OCI-LY3 (cell line): ENCODE measurements around the gene POU2F1.

Experiments
- H2AFZ ChIP-seq: fragments of 200-600, 300-600 bp; shearing (Covaris generic); 2 replicates; pipeline ENCODE4 v1.6.0; 2014; ENCODE audit warnings: antibody characterized with exemption, low read depth, low read length
- H3K27ac ChIP-seq: fragments of 200-600, 300-600 bp; sonication (generic); 2 replicates; pipeline ENCODE4 v1.5.1; 2014; ENCODE audit warnings: mild to moderate bottlenecking, low read length, moderate library complexity, mixed read lengths
- H3K27me3 ChIP-seq: fragments of 200-600, 300-600 bp; sonication (generic); 2 replicates; pipeline ENCODE4 v1.6.1; 2014; ENCODE audit warnings: low read depth, low read length, mixed read lengths
- H3K36me3 ChIP-seq: fragments of 200-600, 300-600 bp; sonication (generic); replicated peaks from 2 replicates; pipeline ENCODE3; 2014; ENCODE audit warnings: low read depth, low read length, mixed read lengths
- H3K4me1 ChIP-seq: fragments of 300-600, 200-600 bp; sonication (generic); 2 replicates; pipeline ENCODE4 v1.6.1; 2014; ENCODE audit warnings: low read length, mixed read lengths
- H3K4me2 ChIP-seq: fragments of 200-600, 300-600 bp; sonication (generic); 2 replicates; pipeline ENCODE4 v1.6.1; 2014; ENCODE audit warnings: low read length, mixed read lengths
- H3K4me3 ChIP-seq: fragments of 300-600, 200-600 bp; sonication (generic); 2 replicates; pipeline ENCODE4 v1.5.1; 2014; ENCODE audit warnings: antibody characterized with exemption, mild to moderate bottlenecking, low read length, moderate library complexity
- H3K79me2 ChIP-seq: fragments of 300-600, 200-600 bp; shearing (Covaris generic); 2 replicates; pipeline ENCODE4 v1.6.1; 2014; ENCODE audit warnings: mild to moderate bottlenecking, low read length, mixed read lengths
- H3K9ac ChIP-seq: fragments of 300-600, 200-600 bp; shearing (Covaris generic); 2 replicates; pipeline ENCODE4 v1.6.0; 2014; ENCODE audit warnings: mild to moderate bottlenecking, low read length, moderate library complexity
- H3K9me3 ChIP-seq: fragments of 200-600, 300-600 bp; shearing (Covaris generic); 2 replicates; pipeline ENCODE4 v1.6.1; 2014; ENCODE audit warnings: low read length, mixed read lengths; ENCODE audit not compliant: insufficient read depth
- H4K20me1 ChIP-seq: fragments of 200-600, 300-600 bp; sonication (generic); 2 replicates; pipeline ENCODE4 v1.6.1; 2016; ENCODE audit warnings: low read length, mixed read lengths; ENCODE audit not compliant: insufficient read depth
- EZH2phosphoT487 ChIP-seq: fragments of 200-600 bp; shearing (Covaris generic); IDR thresholded peaks from 2 replicates; pipeline ENCODE4 v1.6.1; 2018; ENCODE audit warnings: antibody characterized with exemption, mixed run types, low read depth
- TF ChIP-seq, protein P1 (sequence below): fragments of 200-600, 300-600 bp; sonication (generic); IDR thresholded peaks from 2 replicates; pipeline ENCODE4 v1.5.1; 2014; ENCODE audit warnings: antibody characterized with exemption, low read length, low read depth

Gene POU2F1

DNA sequence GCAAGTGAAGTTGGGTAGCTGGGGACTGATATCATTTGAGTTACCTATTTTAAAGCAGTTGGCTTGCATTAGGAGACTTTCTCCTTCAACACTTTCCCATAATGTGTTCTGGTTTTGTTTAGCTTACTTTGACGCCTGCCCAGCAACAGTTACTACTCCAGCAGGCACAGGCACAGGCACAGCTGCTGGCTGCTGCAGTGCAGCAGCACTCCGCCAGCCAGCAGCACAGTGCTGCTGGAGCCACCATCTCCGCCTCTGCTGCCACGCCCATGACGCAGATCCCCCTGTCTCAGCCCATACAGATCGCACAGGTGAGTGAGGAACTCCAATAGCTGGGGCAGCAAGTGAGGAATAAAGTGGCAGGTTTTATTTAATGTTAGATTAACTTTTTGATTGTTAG, 153.3 kb downstream of the POU2F1 start:
- Histone ChIP-seq H2AFZ (no peak overlapping the region), H3K36me3 (peaks cover 21% of the 10 kb centered on the region), H3K4me2 (no peak overlapping the region), H3K4me3 (no peak overlapping the region), H3K27me3 (no peaks in the 10 kb centered on the region), H3K9ac (no peak overlapping the region), H3K9me3 (no peaks in the 10 kb centered on the region), H3K79me2 (no peaks in the 10 kb centered on the region), H3K4me1 (no peaks in the 10 kb centered on the region), H3K27ac (no peak overlapping the region), H4K20me1 (no peaks in the 10 kb centered on the region)
- TF ChIP-seq, protein P1, sequence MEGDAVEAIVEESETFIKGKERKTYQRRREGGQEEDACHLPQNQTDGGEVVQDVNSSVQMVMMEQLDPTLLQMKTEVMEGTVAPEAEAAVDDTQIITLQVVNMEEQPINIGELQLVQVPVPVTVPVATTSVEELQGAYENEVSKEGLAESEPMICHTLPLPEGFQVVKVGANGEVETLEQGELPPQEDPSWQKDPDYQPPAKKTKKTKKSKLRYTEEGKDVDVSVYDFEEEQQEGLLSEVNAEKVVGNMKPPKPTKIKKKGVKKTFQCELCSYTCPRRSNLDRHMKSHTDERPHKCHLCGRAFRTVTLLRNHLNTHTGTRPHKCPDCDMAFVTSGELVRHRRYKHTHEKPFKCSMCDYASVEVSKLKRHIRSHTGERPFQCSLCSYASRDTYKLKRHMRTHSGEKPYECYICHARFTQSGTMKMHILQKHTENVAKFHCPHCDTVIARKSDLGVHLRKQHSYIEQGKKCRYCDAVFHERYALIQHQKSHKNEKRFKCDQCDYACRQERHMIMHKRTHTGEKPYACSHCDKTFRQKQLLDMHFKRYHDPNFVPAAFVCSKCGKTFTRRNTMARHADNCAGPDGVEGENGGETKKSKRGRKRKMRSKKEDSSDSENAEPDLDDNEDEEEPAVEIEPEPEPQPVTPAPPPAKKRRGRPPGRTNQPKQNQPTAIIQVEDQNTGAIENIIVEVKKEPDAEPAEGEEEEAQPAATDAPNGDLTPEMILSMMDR: no peak
- no peak for TF ChIP-seq EZH2phosphoT487

DNA sequence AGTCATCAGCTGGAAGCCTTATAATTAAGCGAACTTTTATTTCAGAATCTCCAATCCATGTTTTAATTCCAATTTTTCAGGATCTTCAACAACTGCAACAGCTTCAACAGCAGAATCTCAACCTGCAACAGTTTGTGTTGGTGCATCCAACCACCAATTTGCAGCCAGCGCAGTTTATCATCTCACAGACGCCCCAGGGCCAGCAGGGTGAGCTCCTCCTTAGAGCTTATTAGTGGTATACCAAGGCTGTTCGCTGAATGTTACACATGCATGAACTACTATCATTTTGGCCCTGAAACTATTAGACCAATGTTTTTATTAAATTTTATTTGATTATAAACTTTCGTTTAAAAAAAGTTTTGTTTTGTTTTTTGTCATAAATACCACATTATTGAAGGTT, 155.3 kb downstream of the POU2F1 start:
- Histone ChIP-seq H2AFZ (no peak overlapping the region), H3K36me3 (peaks cover 21% of the 10 kb centered on the region), H3K4me1 (no peaks in the 10 kb centered on the region), H3K9me3 (no peaks in the 10 kb centered on the region), H3K79me2 (no peaks in the 10 kb centered on the region), H4K20me1 (no peaks in the 10 kb centered on the region), H3K27ac (no peak overlapping the region), H3K4me2 (no peak overlapping the region), H3K9ac (no peak overlapping the region), H3K27me3 (no peaks in the 10 kb centered on the region), H3K4me3 (no peak overlapping the region)
- TF ChIP-seq, protein P1: no peak
- no peak for TF ChIP-seq EZH2phosphoT487

DNA sequence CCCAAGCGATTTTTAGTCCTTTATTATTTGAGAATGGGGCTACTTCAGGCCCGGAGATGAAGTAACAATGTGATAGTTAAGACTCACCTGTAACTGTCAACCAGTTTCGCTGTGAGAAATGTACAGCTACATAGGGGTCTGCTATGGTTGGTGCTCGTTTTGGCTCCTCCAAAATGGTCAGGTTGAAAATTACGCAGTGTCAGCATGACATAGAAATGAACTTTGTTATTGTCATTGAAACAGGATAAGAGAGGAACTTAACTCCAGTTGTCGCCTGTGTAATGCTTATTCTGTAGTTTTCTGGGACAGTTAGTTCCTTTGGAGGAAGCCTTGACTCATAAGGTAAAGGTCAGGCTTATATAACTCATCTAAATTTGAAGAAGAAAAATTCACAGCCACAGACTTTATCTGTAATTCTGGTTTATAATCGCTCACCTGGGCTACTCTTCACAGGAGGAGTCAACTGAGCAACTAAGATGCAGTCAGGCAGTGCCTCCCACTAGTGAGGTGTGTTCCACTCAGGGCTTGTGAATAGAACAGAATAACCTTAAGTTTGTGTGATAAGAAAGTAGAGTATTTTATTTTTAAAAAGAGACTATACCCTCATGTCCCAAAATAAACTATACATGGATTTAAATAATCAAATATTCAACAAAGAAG, 166.7 kb downstream of the POU2F1 start:
- peaks cover 17% of the 10 kb centered on the region for H3K36me3 ChIP-seq

DNA sequence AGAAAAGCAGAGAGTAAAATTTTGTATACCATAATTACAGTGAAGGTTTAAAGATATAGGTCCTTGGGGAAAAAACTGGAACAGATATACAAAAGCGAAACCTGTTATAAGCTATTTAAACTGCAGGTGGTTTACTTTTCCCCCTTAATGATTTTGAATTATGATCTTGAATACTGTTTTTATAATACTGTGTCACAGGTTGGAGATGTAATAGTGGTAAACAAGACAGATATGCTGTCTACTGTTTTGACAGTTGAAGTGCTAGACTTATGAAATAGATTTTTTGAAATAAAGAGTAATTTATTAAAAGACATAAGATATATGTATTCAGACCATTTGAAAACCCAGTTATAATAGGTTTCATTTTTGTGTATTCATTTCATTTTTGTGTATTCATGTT, 168.3 kb downstream of the POU2F1 start:
- Histone ChIP-seq H3K27ac (no peak overlapping the region), H3K9ac (no peak overlapping the region), H3K36me3 (peaks cover 17% of the 10 kb centered on the region), H3K9me3 (no peaks in the 10 kb centered on the region), H3K79me2 (no peaks in the 10 kb centered on the region), H3K4me1 (no peaks in the 10 kb centered on the region), H4K20me1 (no peaks in the 10 kb centered on the region), H3K27me3 (no peaks in the 10 kb centered on the region), H3K4me2 (no peak overlapping the region), H3K4me3 (no peak overlapping the region), H2AFZ (no peak overlapping the region)
- TF ChIP-seq, protein P1: no peak
- TF ChIP-seq EZH2phosphoT487: no peak

More for the DNA sequence above, 166.7 kb downstream of the POU2F1 start:
- Histone ChIP-seq H3K9me3 (no peaks in the 10 kb centered on the region), H2AFZ (no peak overlapping the region), H3K27me3 (no peaks in the 10 kb centered on the region), H4K20me1 (no peaks in the 10 kb centered on the region), H3K4me1 (no peaks in the 10 kb centered on the region), H3K4me2 (no peak overlapping the region), H3K27ac (no peak overlapping the region), H3K9ac (no peak overlapping the region), H3K4me3 (no peak overlapping the region), H3K79me2 (no peaks in the 10 kb centered on the region)
- TF ChIP-seq, protein P1: no peak
- no peak for TF ChIP-seq EZH2phosphoT487
